Erythroblast (primary cell): ENCODE measurements around the gene SLC1A7.

Experiments used
- GATA1 ChIP-seq: IDR thresholded peaks from 2 replicates; pipeline ENCODE4 v1.6.1; 2011; ENCODE audit warnings: low read depth, mild to moderate bottlenecking, control low read depth, low read length, moderate library complexity
- POLR2A ChIP-seq: IDR thresholded peaks from 2 replicates; pipeline ENCODE4 v1.6.1; 2011; ENCODE audit warnings: mild to moderate bottlenecking, low read length

- TF ChIP-seq POLR2A, result no peak
- no peak for TF ChIP-seq GATA1
Measured at GRCh38 chr1:53153752-53154151, 11.3 kb upstream of the SLC1A7 start.
